ENCODE data around the gene ANKRD13A.

DNA sequence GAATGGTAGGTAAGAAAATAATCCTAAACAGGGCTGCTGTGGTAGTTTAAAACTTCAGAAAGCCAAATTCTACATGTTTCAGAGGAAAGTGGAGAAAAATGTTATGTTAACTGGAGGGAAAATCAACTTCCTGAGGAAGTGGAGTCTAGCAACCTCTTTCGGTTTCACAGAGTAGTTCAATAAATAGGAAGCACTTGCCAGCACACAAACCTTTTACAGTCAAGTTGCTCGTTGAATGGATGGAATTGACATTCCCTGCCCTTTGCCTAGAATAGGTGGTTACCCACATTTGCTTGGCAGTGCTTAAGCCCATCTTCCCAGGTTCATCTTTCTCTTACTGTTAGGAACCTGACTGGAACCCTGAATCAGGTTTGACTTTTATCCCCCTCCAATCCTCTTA is 15.9 kb downstream of the ANKRD13A start:
- TF ChIP-seq POLR2A (IDR thresholded peaks at IDR 0.05) = no peak
- TF ChIP-seq, protein P1, sequence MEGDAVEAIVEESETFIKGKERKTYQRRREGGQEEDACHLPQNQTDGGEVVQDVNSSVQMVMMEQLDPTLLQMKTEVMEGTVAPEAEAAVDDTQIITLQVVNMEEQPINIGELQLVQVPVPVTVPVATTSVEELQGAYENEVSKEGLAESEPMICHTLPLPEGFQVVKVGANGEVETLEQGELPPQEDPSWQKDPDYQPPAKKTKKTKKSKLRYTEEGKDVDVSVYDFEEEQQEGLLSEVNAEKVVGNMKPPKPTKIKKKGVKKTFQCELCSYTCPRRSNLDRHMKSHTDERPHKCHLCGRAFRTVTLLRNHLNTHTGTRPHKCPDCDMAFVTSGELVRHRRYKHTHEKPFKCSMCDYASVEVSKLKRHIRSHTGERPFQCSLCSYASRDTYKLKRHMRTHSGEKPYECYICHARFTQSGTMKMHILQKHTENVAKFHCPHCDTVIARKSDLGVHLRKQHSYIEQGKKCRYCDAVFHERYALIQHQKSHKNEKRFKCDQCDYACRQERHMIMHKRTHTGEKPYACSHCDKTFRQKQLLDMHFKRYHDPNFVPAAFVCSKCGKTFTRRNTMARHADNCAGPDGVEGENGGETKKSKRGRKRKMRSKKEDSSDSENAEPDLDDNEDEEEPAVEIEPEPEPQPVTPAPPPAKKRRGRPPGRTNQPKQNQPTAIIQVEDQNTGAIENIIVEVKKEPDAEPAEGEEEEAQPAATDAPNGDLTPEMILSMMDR (IDR thresholded peaks at IDR 0.05) = no peak

Data from body of pancreas (tissue), 4 donors.